Liver (tissue), 9 donors: ENCODE data around the gene PGBD4. TPM values are rescaled to one million over a fixed set of nuclear protein-coding genes. Genes with fewer than 3 reads are reported as not detected.

Source experiments
- DNase-seq: peaks from one replicate; pipeline ENCODE4 v3.0.0-alpha.2; 2017; ENCODE audit warnings: low spot score
- H3K27ac ChIP-seq, 2 donors: one replicate each; pipeline ENCODE4 v1.7.0; 2013; ENCODE audit warnings: inconsistent platforms in 2 of 2, low read length in 2 of 2, control low read depth in 1 of 2, low read depth in 1 of 2, mild to moderate bottlenecking in 1 of 2
- H3K27me3 ChIP-seq, 4 donors: one replicate each; pipeline versions ENCODE4 v1.6.1 to v1.7.0; 2013; ENCODE audit warnings: low read length in 3 of 4, inconsistent platforms in 1 of 4, mild to moderate bottlenecking in 1 of 4, moderate library complexity in 1 of 4; ENCODE audit not compliant: control insufficient read depth in 4 of 4, insufficient read depth in 4 of 4
- H3K36me3 ChIP-seq, 4 donors: one replicate each; pipeline versions ENCODE4 v1.6.1 to v1.7.0; 2013; ENCODE audit warnings: low read length in 3 of 4, mild to moderate bottlenecking in 3 of 4, low read depth in 1 of 4, moderate library complexity in 1 of 4; ENCODE audit not compliant: control insufficient read depth in 4 of 4, insufficient read depth in 3 of 4
- H3K4me1 ChIP-seq, 4 donors: one replicate each; pipeline versions ENCODE4 v1.6.1 to v1.7.0; 2013; ENCODE audit warnings: low read length in 3 of 4, mild to moderate bottlenecking in 3 of 4, moderate library complexity in 1 of 4; ENCODE audit not compliant: control insufficient read depth in 4 of 4, insufficient read depth in 4 of 4
- H3K4me3 ChIP-seq, 3 donors: one replicate each; pipeline versions ENCODE4 v1.6.1 to v1.7.0; 2013; ENCODE audit warnings: low read length in 3 of 3, control low read depth in 1 of 3, low read depth in 1 of 3, mild to moderate bottlenecking in 1 of 3
- H3K9ac ChIP-seq, 2 donors: one replicate each; pipeline ENCODE4 v1.7.0; 2013; ENCODE audit warnings: low read length in 2 of 2, mild to moderate bottlenecking in 2 of 2, moderate library complexity in 2 of 2, control low read depth in 1 of 2, low read depth in 1 of 2
- H3K9me3 ChIP-seq, 4 donors: one replicate each; pipeline versions ENCODE4 v1.6.1 to v1.7.0; 2013; ENCODE audit warnings: low read length in 3 of 4; ENCODE audit not compliant: control insufficient read depth in 4 of 4
- ATF3 ChIP-seq: IDR thresholded peaks from 2 replicates; pipeline ENCODE4 v1.6.1; 2016; ENCODE audit warnings: antibody characterized with exemption
- CTCF ChIP-seq: fragments of 150-350 bp; IDR thresholded peaks from 2 replicates; pipeline ENCODE4 v1.5.1; 2017; ENCODE audit warnings: improper control_type of control experiment, low read depth, low read length; ENCODE audit not compliant: missing input control
- FOXA1 ChIP-seq: IDR thresholded peaks from 2 replicates; pipeline ENCODE4 v1.6.1; 2016; ENCODE audit warnings: antibody characterized with exemption
- FOXA2 ChIP-seq: IDR thresholded peaks from 2 replicates; pipeline ENCODE4 v1.6.1; 2016; ENCODE audit warnings: antibody characterized with exemption
- GABPA ChIP-seq, 2 donors: IDR thresholded peaks in 1 of 2; conservative IDR thresholded peaks in 1 of 2; 2 replicates each; pipeline ENCODE4 v1.6.1; 2016; ENCODE audit warnings: antibody characterized with exemption in 2 of 2, mild to moderate bottlenecking in 1 of 2, moderate library complexity in 1 of 2
- HNF4A ChIP-seq, 2 donors: conservative IDR thresholded peaks; 2 replicates each; pipeline ENCODE4 v1.6.1; 2016; ENCODE audit warnings: antibody characterized with exemption in 2 of 2, mild to moderate bottlenecking in 2 of 2
- HNF4G ChIP-seq: IDR thresholded peaks from 2 replicates; pipeline ENCODE4 v1.6.1; 2016; ENCODE audit warnings: antibody characterized with exemption
- JUND ChIP-seq, 2 donors: IDR thresholded peaks; 2 replicates each; pipeline ENCODE4 v1.6.1; 2016; ENCODE audit warnings: antibody characterized with exemption in 2 of 2
- MAX ChIP-seq: IDR thresholded peaks from 2 replicates; pipeline ENCODE4 v1.6.1; 2016; ENCODE audit warnings: antibody characterized with exemption
- NR2F2 ChIP-seq: IDR thresholded peaks from 2 replicates; pipeline ENCODE4 v1.6.1; 2016; ENCODE audit warnings: antibody characterized with exemption
- RAD21 ChIP-seq, 2 donors: IDR thresholded peaks; 2 replicates each; pipeline ENCODE4 v1.6.1; 2016; ENCODE audit warnings: antibody characterized with exemption in 2 of 2, mild to moderate bottlenecking in 2 of 2
- RXRA ChIP-seq, 2 donors: IDR thresholded peaks; 2 replicates each; pipeline ENCODE4 v1.6.1; 2017 to 2018; ENCODE audit warnings: antibody characterized with exemption in 2 of 2, mild to moderate bottlenecking in 1 of 2
- SP1 ChIP-seq: IDR thresholded peaks from 2 replicates; pipeline ENCODE4 v1.6.1; 2018; ENCODE audit warnings: antibody characterized with exemption, mild to moderate bottlenecking
- TAF1 ChIP-seq: conservative IDR thresholded peaks from 2 replicates; pipeline ENCODE4 v1.6.1; 2016; ENCODE audit warnings: antibody characterized with exemption, mild to moderate bottlenecking
- YY1 ChIP-seq: IDR thresholded peaks from 2 replicates; pipeline ENCODE4 v1.6.1; 2016; ENCODE audit warnings: antibody characterized with exemption, mild to moderate bottlenecking
- ZBTB33 ChIP-seq: IDR thresholded peaks from 2 replicates; pipeline ENCODE4 v1.6.1; 2016; ENCODE audit warnings: antibody characterized with exemption
- WGBS: extraction: QIAGEN DNeasy Blood & Tissue Kit; methylation state at CpG from one replicate; pipeline ENCODE4 v1.1.7; 2013; 5-methylcytosine and 5-hydroxymethylcytosine counted together
- polyA plus RNA-seq, 2 donors: library from polyadenylated mRNA; stranded (reverse) in 1 of 2; unstranded in 1 of 2; fragments of 200-250 nt in 1 of 2; fragments of >200 nt in 1 of 2; fragmentation: Nextera tagmentation in 1 of 2; extraction: Ambion mirVana in 1 of 2; gene quantifications; one replicate each; pipeline versions ENCODE4 v1.2.1 to v1.2.3, GENCODE V29; 2013 to 2015
- total RNA-seq, 2 donors: library from RNA; depleted of rRNA; stranded (reverse); fragments of >200 nt; gene quantifications; one replicate each; pipeline ENCODE4 v1.2.3, GENCODE V29; 2014
- donor health status: healthy.
- donor health status: healthy.
- donor health status: healthy.
- donor health status: healthy.
- donor health status: healthy.

The PGBD4 gene
- total and polyA plus RNA-seq, 4 donors = 0.39 to 1.1 (median 0.94) TPM

GRCh38 chr15:34054081-34054707, 47.7 kb upstream of the PGBD4 start:
- no peaks in the 10 kb centered on the region for H3K4me1 ChIP-seq
- no peak overlapping the region for H3K4me3 ChIP-seq
- no peak overlapping the region for H3K9ac ChIP-seq
- H3K27ac ChIP-seq = no peak overlapping the region
- no peaks in the 10 kb centered on the region for H3K36me3 ChIP-seq
- TF ChIP-seq MAX (no peak), SP1 (no peak), HNF4A (conservative IDR thresholded peaks at IDR 0.05) (no peak), RAD21 (IDR thresholded peaks at IDR 0.05) (no peak)
- no peaks in the 10 kb centered on the region for H3K9me3 ChIP-seq
- no peaks in the 10 kb centered on the region for H3K27me3 ChIP-seq
- no peak for DNase-seq
- WGBS = 94% methylated on average over 3 of the region's 3 CpGs

- H3K27ac ChIP-seq = no peak overlapping the region
- no peaks in the 10 kb centered on the region for H3K27me3 ChIP-seq
- no peak for DNase-seq
- no peaks in the 10 kb centered on the region for H3K36me3 ChIP-seq
- no peak overlapping the region for H3K9ac ChIP-seq
- H3K4me1 ChIP-seq = no peaks in the 10 kb centered on the region
- no peaks in the 10 kb centered on the region for H3K9me3 ChIP-seq
- no peak overlapping the region for H3K4me3 ChIP-seq
- no peak for TF ChIP-seq SP1
- 89% methylated on average over 3 of the region's 3 CpGs for WGBS
These were observed 45.9 kb upstream of the PGBD4 start for GRCh38 chr15:34055868-34056595.

- DNase-seq = no peak
- WGBS = 91% methylated on average over 5 of the region's 5 CpGs
- Histone ChIP-seq H3K4me1 (no peaks in the 10 kb centered on the region), H3K9me3 (no peaks in the 10 kb centered on the region), H3K27ac (no peak overlapping the region), H3K27me3 (no peaks in the 10 kb centered on the region), H3K4me3 (no peak overlapping the region), H3K9ac (no peak overlapping the region), H3K36me3 (no peaks in the 10 kb centered on the region)
- no peak for TF ChIP-seq CTCF
- TF ChIP-seq HNF4G = no peak
- TF ChIP-seq MAX = no peak
- TF ChIP-seq RAD21 (IDR thresholded peaks at IDR 0.05) = no peak
- no peak for TF ChIP-seq ATF3
- TF ChIP-seq TAF1 = no peak
- TF ChIP-seq FOXA1 = no peak
- TF ChIP-seq RXRA (IDR thresholded peaks at IDR 0.05) = no peak
- no peak for TF ChIP-seq GABPA (IDR thresholded peaks at IDR 0.05 in 1 of 2, conservative IDR thresholded peaks at IDR 0.05 in 1 of 2)
- no peak for TF ChIP-seq YY1
- no peak for TF ChIP-seq NR2F2
- no peak for TF ChIP-seq FOXA2
- TF ChIP-seq HNF4A (conservative IDR thresholded peaks at IDR 0.05) = no peak
- TF ChIP-seq ZBTB33 = no peak
- no peak for TF ChIP-seq JUND (IDR thresholded peaks at IDR 0.05)
These were observed 45.0 kb upstream of the PGBD4 start for GRCh38 chr15:34056911-34057310.
